Embryonic facial prominence (tissue), 1 donor: ENCODE measurements around the gene C12orf75.
"Not testable (repeated sequence)": the region's sequence is repeated elsewhere in the genome, so short reads cannot be mapped to it uniquely, and the experiment has no call there.

Source experiments
- DNase-seq: peaks from one replicate; pipeline ENCODE4 v3.0.0-alpha.2; 2016; ENCODE audit errors: extremely low spot score

Gene C12orf75

GRCh38 chr12:105330283-105330930, at the start of gene C12orf75:
TSS of gene C12orf75 (plus strand) at chr12:105330691. CDS start at chr12:105330892, 201 bp downstream.
- DNase-seq = peak; percentile 53

DNA sequence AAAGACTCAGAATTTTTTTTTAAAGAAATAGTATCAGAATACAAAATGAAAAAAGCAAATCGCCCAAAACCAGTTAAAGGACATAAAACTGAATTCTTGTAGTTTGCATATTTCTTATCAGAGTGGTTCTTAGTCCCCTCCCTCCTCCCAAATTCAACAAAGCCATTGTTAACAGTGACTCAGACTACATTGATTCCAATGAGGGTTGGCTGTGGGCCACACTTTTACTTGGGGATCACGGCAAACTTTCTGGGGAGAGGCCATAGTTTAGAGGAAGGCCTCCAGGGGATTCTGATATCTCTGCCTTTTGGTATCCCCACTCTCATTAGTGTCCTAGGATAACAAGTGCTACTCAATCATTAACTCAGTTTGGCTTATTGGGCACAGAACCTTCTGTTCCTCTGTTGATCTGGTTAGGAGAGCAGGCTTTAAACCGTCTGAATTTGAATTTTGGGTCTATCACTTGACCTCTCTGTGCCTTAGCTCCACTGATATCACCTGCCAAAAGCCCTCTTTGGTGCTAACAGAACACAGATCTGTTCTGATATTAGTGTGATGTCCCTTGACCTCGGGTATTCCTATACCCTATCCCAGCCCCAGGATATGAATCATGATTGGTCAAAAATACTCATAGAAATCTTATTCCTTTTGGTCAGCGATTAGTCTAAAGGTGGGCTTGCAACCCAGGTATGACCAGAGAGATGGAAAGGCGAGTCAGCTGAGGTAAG, 49.4 kb upstream of the C12orf75 start:
- no peak for DNase-seq

GRCh38 chr12:105281694-105282049, 48.8 kb upstream of the C12orf75 start:
- DNase-seq = no peak

DNA sequence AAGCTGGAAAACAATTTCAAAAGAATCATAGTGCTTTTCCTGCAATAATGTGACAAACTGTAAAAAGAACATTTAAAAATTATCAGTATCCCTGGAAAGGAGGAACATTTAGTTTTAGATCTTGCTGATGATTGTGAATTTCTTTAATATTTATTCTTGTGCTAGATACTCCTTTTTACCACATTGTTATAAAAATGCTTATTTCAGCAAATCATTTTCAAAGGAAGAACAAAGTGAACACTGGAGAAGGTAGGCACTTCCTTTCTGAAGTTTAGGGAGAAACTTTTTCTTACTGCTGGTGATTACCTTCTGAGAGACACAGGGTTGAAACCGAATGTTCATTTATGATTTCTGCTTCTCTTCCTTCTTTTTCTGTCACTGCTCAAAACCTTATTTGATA, 45.1 kb upstream of the C12orf75 start:
- no peak for DNase-seq

DNA sequence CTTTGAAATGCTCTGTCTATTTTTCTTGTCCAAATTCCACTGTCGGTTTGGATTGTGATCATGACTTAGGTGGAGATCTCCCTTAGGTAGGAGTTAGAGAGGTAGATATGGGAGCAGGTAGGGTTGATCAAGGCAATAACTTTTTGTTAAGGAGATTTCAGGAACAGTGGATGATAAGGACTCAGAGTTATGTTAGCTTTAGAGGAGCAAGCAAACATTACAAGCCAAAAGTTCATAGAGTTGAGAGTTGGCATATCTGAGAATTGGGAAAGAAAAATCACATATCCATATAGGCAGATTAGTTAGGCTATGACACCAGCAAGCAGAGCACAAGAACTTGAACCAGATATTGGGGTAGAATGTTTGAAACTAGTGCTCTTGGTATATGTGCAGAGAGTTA, 43.1 kb upstream of the C12orf75 start:
- no peak for DNase-seq

GRCh38 chr12:105288311-105288996, 42.0 kb upstream of the C12orf75 start:
- DNase-seq = no peak

- DNase-seq = no peak
These were observed 41.2 kb upstream of the C12orf75 start for GRCh38 chr12:105289114-105289904.

- no peak for DNase-seq
These were observed 39.0 kb upstream of the C12orf75 start for GRCh38 chr12:105291531-105291930.

DNA sequence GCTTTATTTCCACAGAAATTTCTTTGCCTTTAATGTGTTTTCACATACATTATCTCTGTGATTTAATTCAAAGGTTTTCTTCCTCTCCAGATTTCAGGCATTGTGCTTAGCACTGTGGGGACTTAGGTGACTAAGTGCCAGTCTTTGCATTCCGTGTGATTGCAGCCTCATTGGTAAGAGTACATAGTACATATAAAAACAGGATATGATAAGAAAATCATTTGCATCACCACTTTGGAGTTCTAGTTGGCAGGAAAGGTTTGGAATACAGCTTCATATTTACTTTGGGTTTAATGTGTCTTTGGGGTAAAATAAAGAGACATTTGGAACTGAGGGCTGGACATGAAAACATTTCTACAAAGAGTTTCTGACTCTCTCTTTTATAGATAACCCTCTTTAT, 37.8 kb upstream of the C12orf75 start:
- DNase-seq = no peak

DNA sequence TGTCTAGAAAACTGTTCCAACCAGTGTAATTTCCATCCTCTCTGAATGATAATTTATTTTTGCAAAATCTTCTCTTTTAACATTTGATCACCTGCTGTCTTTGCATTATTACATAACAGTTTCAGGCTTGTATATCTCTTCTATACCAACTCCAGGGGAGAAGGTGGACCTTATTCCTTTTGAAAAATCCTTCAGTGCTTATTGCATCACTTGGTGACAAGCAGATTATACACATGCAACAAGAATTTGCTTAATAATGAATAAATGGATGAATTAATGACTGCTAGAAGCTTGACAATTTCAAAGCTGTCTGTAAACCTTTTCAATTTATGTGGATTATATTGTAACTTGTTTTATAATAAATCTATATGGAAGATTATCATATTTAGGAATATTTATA, 37.3 kb upstream of the C12orf75 start:
- DNase-seq = no peak

DNA sequence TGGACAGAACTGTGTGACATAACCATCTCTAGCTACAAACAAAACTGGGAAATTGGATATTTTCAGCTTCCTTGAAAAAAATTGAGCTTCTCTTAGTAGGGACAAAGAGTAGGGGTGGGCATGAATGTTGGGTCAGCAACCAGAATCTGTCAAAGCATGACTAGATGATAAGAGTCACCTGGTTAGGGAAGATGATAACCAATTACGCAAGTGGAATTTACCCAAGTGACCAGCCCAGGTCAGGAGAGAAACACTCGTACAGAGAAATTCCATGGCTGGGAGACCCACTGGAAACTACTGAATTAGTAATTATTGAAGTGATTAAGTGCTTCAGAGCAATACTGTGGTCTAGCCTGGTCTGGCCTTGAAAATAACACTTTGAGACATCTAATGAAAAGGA, 36.3 kb upstream of the C12orf75 start:
- no peak for DNase-seq

DNA sequence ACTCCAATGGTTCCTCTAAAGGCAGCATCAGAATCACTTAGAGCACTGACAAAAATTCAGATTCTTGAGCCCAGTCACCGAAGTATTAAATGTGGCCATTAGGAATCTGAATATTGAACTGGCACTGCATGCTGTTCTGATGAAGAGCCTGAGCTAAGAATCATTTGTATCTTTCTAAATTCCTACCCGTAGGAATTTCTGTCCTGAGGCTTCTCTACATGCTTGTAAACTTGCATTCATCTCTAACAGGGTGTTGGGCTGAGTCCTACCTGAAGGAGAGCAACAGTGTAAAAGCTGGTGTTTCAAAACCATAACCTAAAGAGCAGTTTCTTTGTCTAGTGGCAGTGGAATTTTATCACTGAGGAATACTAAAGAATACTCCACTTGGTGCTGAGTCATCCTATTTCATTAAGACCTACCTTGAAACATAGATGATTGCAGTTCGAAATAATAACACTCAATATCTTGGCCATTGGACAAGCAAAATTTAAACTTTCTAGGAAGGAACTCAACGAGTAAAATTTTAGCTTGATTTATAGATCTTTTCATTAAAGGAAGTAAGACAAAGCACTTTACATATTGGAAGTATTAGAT, 35.5 kb upstream of the C12orf75 start:
- DNase-seq = no peak

- no peak for DNase-seq
These were observed 34.1 kb upstream of the C12orf75 start for GRCh38 chr12:105296116-105297089.

GRCh38 chr12:105300883-105301282, 29.6 kb upstream of the C12orf75 start:
- DNase-seq = no peak

DNA sequence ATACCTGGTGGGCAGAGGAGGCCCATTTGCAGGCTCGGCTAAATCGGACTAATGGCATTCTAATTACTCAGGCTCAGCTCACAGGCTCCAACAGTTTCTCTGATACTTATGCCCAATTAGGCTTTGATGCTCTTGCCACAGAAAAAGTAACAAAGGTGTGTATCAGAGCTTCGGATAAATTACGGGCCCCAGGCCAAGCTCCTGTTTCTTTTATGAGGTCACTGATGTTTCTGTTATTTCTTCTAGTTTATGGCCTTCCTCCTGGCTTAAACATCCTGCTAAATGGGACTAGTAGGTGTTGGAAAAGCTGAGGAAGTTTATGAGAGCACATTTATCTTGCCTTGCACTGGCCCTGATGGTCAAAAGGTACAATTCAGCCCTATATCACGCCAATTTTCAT, 28.8 kb upstream of the C12orf75 start:
- no peak for DNase-seq

GRCh38 chr12:105302986-105303385, 27.5 kb upstream of the C12orf75 start:
- not testable (repeated sequence) for DNase-seq

- not testable (repeated sequence) for DNase-seq
These were observed 25.9 kb upstream of the C12orf75 start for GRCh38 chr12:105304626-105305025.

DNA sequence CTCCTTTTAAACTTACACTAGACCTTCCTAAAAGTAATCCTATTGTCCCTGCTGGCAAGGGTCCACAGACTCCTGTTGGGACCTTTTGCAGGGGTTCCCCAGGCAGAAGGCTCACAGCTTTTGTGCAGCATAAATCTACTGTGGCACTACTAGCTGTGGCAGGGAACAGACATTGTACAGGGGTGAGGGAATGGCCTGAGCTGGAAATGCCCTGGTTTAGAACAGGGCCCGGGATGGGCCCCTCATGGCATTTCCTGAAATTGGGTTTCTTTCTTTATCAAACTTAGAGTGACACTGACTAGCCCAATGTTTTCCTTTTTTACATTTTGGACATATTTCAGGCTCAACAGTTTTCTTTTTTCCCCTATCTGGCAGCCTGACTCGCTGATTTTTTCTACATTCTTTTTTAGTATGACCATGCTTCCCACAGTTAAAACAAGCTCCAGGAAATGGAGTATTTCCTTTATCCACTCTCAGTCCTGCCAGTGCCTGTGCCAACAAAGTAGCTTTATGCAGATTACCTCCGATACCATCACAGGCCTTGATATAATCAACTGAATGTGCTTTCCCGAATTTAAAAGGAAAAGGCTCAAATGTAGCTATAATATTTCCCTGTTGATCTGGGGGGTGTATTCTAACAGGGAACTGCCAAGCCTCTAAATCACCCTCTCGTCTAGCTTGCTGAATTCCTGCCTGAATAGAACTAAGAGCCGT, 22.7 kb upstream of the C12orf75 start:
- DNase-seq = not testable (repeated sequence)

GRCh38 chr12:105308839-105309238, 21.7 kb upstream of the C12orf75 start:
- not testable (repeated sequence) for DNase-seq

DNA sequence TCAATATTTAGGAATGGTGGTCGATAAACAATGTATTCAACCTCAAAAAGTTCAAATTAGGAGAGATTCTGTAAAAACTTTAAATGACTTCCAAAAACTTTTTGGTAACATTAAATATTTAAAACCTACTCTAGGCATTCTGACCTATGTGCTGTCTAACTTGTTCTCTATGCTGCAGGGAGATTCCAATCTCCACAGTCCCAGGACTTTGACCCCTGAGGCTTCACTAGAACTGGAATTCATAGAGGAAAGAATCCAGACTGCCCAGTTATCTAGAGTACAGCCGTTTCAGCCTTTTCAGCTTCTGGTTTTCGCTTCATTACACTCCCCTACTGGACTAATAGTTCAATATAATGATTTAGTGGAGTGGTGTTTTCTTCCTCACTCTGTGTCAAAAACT, 21.1 kb upstream of the C12orf75 start:
- DNase-seq = not testable (repeated sequence)
